PFSK-1 (cell line): ENCODE data around the gene ODR4.

Source experiments
- FOXP2 ChIP-seq: optimal IDR thresholded peaks from 2 replicates; pipeline ENCODE3; 2011; ENCODE audit warnings: borderline replicate concordance, control low read depth, inconsistent platforms; ENCODE audit not compliant: insufficient read depth; ENCODE audit errors: extremely low read length, extremely low read depth
- POLR2AphosphoS5 ChIP-seq: IDR thresholded peaks from 2 replicates; pipeline ENCODE4 v1.6.1; 2012; ENCODE audit warnings: low read depth, mild to moderate bottlenecking, control low read depth, low read length, moderate library complexity
- REST ChIP-seq, 2 experiments: IDR thresholded peaks; 2 replicates each; pipeline versions ENCODE4 v1.6.1 to v1.8.0; 2011 to 2012; ENCODE audit warnings: low read depth in 2 of 2, low read length in 2 of 2, control low read depth in 1 of 2, inconsistent platforms in 1 of 2, mild to moderate bottlenecking in 1 of 2, moderate library complexity in 1 of 2; ENCODE audit not compliant: insufficient read depth in 1 of 2
- SIN3A ChIP-seq: IDR thresholded peaks from 2 replicates; pipeline ENCODE4 v1.6.1; 2012; ENCODE audit warnings: mild to moderate bottlenecking, low read length, moderate library complexity, borderline replicate concordance; ENCODE audit not compliant: insufficient read depth
- TAF1 ChIP-seq: IDR thresholded peaks from 2 replicates; pipeline ENCODE4 v1.6.1; 2012; ENCODE audit warnings: low read length, control low read depth, borderline replicate concordance; ENCODE audit not compliant: insufficient read depth

ODR4 gene

GRCh38 chr1:186421446-186421845 lies 45.8 kb downstream of the ODR4 start:
- TF ChIP-seq SIN3A = no peak
- no peak for TF ChIP-seq TAF1
- no peak for TF ChIP-seq POLR2AphosphoS5
- TF ChIP-seq FOXP2 = no peak
- TF ChIP-seq REST (IDR thresholded peaks at IDR 0.05; ENCODE audit: insufficient read depth in 1 of 2, low read depth in 2 of 2, low read length in 2 of 2) = no peak

- TF ChIP-seq REST (IDR thresholded peaks at IDR 0.05; ENCODE audit: insufficient read depth in 1 of 2, low read depth in 2 of 2, low read length in 2 of 2) (no peak), FOXP2 (no peak), SIN3A (no peak), POLR2AphosphoS5 (no peak), TAF1 (no peak)
Observed at GRCh38 chr1:186424539-186424938, 48.9 kb downstream of the ODR4 start.

GRCh38 chr1:186426118-186426517 lies 50.5 kb downstream of the ODR4 start:
- TF ChIP-seq REST (IDR thresholded peaks at IDR 0.05; ENCODE audit: insufficient read depth in 1 of 2, low read depth in 2 of 2, low read length in 2 of 2) (no peak), FOXP2 (no peak), SIN3A (no peak)

GRCh38 chr1:186429017-186429416 lies 53.4 kb downstream of the ODR4 start:
- no peak for TF ChIP-seq POLR2AphosphoS5
- no peak for TF ChIP-seq SIN3A
- TF ChIP-seq FOXP2 = no peak

- TF ChIP-seq SIN3A (no peak), TAF1 (no peak), FOXP2 (no peak), POLR2AphosphoS5 (no peak), REST (IDR thresholded peaks at IDR 0.05; ENCODE audit: insufficient read depth in 1 of 2, low read depth in 2 of 2, low read length in 2 of 2) (no peak)
Observed at GRCh38 chr1:186435336-186435735, 59.7 kb downstream of the ODR4 start.
